Skeletal muscle tissue (tissue), 4 donors: ENCODE results near the gene TCEA3. TPM values are rescaled to one million over a fixed set of nuclear protein-coding genes. Genes with fewer than 3 reads are reported as not detected.

Experiments used
- H3K27ac ChIP-seq: one replicate; pipeline ENCODE4 v1.7.0; 2013; ENCODE audit warnings: mild to moderate bottlenecking, low read depth, low read length, inconsistent platforms
- H3K27me3 ChIP-seq, 3 donors: one replicate each; pipeline ENCODE4 v1.7.0; 2013; ENCODE audit warnings: low read length in 3 of 3; ENCODE audit not compliant: control insufficient read depth in 3 of 3, insufficient read depth in 3 of 3
- H3K36me3 ChIP-seq, 3 donors: one replicate each; pipeline ENCODE4 v1.7.0; 2013; ENCODE audit warnings: low read length in 3 of 3; ENCODE audit not compliant: control insufficient read depth in 3 of 3, insufficient read depth in 3 of 3
- H3K4me1 ChIP-seq, 3 donors: one replicate each; pipeline ENCODE4 v1.7.0; 2013; ENCODE audit warnings: low read length in 3 of 3, mild to moderate bottlenecking in 3 of 3; ENCODE audit not compliant: control insufficient read depth in 3 of 3, insufficient read depth in 3 of 3
- H3K4me3 ChIP-seq, 3 donors: one replicate each; pipeline ENCODE4 v1.7.0; 2013; ENCODE audit warnings: low read length in 3 of 3
- H3K9ac ChIP-seq, 3 donors: one replicate each; pipeline ENCODE4 v1.7.0; 2013; ENCODE audit warnings: low read length in 3 of 3, mild to moderate bottlenecking in 3 of 3, moderate library complexity in 2 of 3, low read depth in 1 of 3
- H3K9me3 ChIP-seq, 3 donors: one replicate each; pipeline ENCODE4 v1.7.0; 2013; ENCODE audit warnings: low read length in 3 of 3; ENCODE audit not compliant: control insufficient read depth in 3 of 3
- total RNA-seq: library from RNA; depleted of rRNA; stranded (reverse); fragments of >200 nt; gene quantifications from one replicate; pipeline ENCODE4 v1.2.3, GENCODE V29; 2014
- donor health status: Osteomylitis.

The TCEA3 gene
- total RNA-seq, 1 donor from 2014 or later, result 314 TPM

DNA sequence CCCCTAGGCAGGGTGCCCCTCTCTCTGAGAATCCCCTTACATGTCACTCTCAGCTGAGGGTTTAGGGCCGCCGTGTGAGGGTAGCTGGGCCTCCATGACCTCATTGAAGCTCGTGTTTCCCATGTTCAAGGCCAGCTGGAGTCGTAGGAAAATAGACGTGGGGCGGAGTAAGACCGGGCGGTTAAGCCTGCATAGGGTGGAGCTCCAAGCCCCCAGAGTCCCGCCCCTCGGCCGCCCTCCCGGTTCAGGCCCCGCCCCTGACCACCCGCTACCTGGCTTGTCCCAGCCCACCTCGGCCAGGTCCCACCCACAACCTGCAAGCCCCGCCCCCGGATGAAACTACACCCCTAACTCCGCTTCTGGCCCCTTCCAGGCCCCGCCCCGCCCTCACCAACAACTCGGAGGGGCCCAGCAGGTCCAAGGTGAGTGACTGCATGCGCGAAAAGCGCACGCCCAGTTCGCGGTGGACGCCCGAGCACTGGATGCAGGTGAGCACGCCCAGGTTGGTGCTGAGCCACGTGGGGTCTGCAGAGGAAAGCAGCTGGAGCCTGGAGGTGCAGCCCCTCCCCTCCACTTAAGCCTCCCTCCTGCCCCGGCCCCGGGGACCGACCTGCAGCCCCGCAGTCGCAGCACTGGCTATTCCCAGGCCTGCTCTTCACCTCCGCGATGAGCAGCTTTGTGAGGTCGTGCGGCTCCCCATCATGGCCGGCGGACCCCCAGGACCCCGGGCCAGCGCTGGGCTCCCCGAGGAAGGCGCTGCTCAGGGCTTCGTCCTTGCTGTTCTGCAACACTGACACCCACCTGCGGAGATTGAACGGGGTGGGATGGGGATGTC, 12.2 kb upstream of the TCEA3 start:
- H3K36me3 ChIP-seq, result peaks cover 48 to 64% (median 62%) of the 10 kb centered on the region in 3 donors
- no peaks in the 10 kb centered on the region for H3K9me3 ChIP-seq
- H3K27me3 ChIP-seq, result no peaks in the 10 kb centered on the region
- peaks cover 0 to 3% (median 3%) of the 10 kb centered on the region in 3 donors for H3K4me1 ChIP-seq
- peak overlapping the region; percentile 25 for H3K27ac ChIP-seq
- H3K9ac ChIP-seq, result no peak overlapping the region
- no peak overlapping the region for H3K4me3 ChIP-seq

DNA sequence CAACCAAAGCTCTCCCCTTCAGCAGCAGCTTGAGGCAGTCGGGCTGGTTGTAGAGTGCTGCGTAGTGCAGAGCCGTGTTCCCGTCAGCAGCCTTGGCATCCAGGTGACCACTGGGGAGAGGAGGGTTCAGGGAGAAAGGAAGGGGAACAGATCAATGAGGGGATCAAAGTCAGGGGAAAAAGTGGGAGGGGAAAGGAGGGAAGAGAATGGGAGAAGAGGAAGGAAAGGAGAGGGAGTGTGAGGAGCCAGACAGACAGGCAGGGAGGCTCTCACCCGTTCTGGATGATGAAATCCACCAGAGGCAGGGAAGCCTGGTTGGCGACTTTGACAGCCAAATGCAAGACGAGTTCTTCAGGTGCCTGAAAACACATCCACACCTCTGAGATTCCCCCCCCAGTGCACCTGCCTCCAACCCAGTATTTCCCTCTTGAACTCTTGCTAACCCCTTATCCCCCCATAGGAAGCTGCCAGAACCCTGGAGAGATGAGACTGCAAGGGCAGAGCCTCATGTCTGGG, 9.8 kb upstream of the TCEA3 start:
- Histone ChIP-seq H3K27ac (no peak overlapping the region), H3K27me3 (no peaks in the 10 kb centered on the region)

DNA sequence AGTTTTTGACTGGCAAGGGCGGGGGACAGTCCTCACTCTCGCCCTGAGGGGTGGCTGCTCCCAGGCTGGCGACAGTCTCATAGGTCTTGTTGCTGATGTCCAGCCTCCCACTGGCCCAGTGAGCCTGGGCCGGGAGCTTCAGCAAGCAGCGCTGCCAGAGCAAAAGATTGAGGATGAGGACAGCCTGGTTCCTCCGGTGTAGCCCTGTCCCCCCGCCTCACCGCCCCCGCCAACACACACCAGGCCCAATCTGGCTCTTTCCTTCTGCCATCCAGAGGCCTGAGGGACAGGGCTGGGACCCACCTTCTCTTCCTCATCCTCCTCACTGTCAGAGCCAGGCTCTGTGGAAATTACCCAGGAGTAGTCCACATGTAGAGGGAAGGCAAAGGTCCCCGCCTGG, 8.6 kb upstream of the TCEA3 start:
- H3K27ac ChIP-seq, result no peak overlapping the region
- H3K9ac ChIP-seq, result no peak overlapping the region
- H3K9me3 ChIP-seq, result no peaks in the 10 kb centered on the region
- H3K4me1 ChIP-seq, result peaks cover 0 to 7% (median 3%) of the 10 kb centered on the region in 3 donors
- H3K27me3 ChIP-seq, result no peaks in the 10 kb centered on the region
- H3K36me3 ChIP-seq, result peaks cover 53 to 72% (median 68%) of the 10 kb centered on the region in 3 donors
- H3K4me3 ChIP-seq, result no peak overlapping the region

More for the DNA sequence above, 9.8 kb upstream of the TCEA3 start:
- H3K4me1 ChIP-seq, result peaks cover 0 to 3% (median 3%) of the 10 kb centered on the region in 3 donors
- H3K9me3 ChIP-seq, result no peaks in the 10 kb centered on the region
- H3K36me3 ChIP-seq, result peaks cover 58 to 73% (median 73%) of the 10 kb centered on the region in 3 donors
- H3K4me3 ChIP-seq, result no peak overlapping the region
- no peak overlapping the region for H3K9ac ChIP-seq

DNA sequence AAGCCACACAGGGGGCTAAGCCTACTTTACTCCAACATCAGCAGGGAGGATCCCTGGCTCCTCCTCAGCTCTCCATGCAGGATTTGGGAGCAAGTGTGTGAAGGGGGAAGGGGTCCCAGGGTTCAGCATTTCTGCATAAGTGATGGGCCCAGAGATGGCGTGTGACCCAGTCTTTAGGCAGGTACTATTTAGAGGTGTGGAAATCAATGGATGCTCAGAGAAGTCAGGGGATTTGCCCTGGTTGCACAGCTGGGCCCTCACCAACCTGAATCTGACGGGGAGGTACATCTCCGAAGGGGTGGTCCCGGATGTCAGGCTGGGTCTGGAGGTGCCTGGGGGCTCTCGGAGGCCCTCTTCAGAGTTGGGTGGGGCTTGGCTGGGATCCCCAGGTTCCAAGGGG, 6.9 kb upstream of the TCEA3 start:
- H3K4me1 ChIP-seq, result peaks cover 2 to 12% (median 4%) of the 10 kb centered on the region in 3 donors
- H3K27ac ChIP-seq, result no peak overlapping the region
- no peaks in the 10 kb centered on the region for H3K9me3 ChIP-seq
- no peaks in the 10 kb centered on the region for H3K27me3 ChIP-seq
- no peak overlapping the region for H3K4me3 ChIP-seq
- H3K36me3 ChIP-seq, result peaks cover 45 to 73% (median 68%) of the 10 kb centered on the region in 3 donors
- no peak overlapping the region for H3K9ac ChIP-seq

DNA sequence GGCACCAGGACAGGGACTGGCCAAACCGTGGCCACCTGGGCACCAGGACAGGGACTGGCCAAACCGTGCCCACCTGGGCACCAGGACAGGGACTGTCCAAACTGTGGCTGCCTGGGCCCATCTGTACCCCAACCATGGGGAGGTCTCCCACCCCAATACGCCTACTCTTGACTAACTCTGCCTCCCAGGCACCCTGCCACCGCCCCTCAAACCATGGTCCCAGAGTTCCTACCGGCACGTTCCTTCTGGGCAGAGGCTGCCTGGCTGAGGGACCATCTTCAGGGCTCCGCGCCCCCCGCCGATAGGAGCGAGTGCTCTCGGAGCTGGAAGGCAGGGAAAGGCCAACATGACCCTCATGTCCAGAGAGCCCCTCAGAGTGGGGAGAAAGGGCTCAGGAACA, 6.3 kb upstream of the TCEA3 start:
- peaks cover 4 to 15% (median 7%) of the 10 kb centered on the region in 3 donors for H3K4me1 ChIP-seq
- no peaks in the 10 kb centered on the region for H3K9me3 ChIP-seq
- H3K9ac ChIP-seq, result no peak overlapping the region
- no peaks in the 10 kb centered on the region for H3K27me3 ChIP-seq
- no peak overlapping the region for H3K4me3 ChIP-seq
- no peak overlapping the region for H3K27ac ChIP-seq
- H3K36me3 ChIP-seq, result peaks cover 45 to 72% (median 66%) of the 10 kb centered on the region in 3 donors

DNA sequence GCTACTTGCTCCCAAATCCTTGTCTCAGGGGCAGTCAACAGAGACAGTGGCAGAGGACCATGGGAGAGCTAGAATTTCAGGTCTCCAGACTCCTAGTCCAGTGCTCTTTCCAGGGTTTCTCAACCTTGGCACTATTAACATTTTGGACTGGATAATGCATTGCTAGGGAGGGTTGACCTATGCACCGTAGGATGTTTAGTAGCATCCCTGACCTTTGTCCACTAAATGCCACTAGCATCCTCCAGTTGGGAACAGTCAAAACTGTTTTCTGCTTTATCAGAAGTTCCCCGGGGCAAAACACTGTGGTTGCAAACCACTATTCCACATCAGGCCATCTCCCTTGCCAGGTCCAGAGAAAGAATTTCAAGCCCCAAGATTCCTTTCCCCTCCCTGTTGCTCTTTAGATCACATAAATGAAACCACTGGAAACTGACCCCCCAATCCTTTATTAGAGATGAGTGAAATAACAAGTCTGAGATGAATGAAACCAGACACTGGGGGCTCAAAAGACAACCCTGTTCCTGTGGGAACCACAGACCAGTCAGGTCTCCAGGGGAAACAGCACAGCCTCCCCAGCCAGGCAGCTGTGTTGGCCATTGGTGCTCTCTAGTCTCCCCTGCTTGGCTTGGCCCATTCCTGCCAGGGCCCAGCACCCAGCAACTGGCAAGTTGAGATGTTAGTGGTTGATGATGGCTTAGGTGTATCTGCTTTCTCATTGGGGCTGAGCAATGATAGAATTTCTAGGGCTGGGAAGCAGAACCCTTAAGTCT, 3.8 kb upstream of the TCEA3 start:
- Histone ChIP-seq H3K27me3 (no peaks in the 10 kb centered on the region), H3K27ac (no peak overlapping the region), H3K9ac (no peak overlapping the region), H3K9me3 (no peaks in the 10 kb centered on the region), H3K4me1 (peaks cover 8 to 34% (median 15%) of the 10 kb centered on the region in 3 donors), H3K4me3 (no peak overlapping the region), H3K36me3 (peaks cover 32 to 50% (median 46%) of the 10 kb centered on the region in 3 donors)

DNA sequence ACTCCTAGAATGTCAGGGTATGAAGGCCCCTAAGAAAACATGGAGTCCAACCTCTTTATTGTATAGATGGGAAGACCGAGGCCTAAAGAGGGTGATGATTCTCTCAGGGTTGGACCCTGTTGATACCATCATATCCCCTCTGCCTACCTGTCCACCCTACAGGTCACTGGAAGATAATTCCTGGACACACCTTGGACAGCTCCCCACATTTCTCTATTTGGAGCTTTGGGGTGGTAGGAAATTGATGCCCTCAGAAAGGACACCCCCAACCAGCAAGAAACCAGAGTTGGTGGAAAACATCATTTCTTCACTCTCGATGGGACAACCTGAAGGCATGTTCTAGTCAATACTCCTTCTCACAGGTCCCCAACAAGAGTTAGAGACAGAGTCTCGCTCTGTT, 3.0 kb upstream of the TCEA3 start:
- H3K4me1 ChIP-seq, result peaks cover 15 to 42% (median 23%) of the 10 kb centered on the region in 3 donors
- H3K4me3 ChIP-seq, result no peak overlapping the region
- no peak overlapping the region for H3K27ac ChIP-seq
- H3K36me3 ChIP-seq, result peaks cover 25 to 42% (median 39%) of the 10 kb centered on the region in 3 donors
- H3K9me3 ChIP-seq, result no peaks in the 10 kb centered on the region
- H3K27me3 ChIP-seq, result no peaks in the 10 kb centered on the region
- no peak overlapping the region for H3K9ac ChIP-seq

DNA sequence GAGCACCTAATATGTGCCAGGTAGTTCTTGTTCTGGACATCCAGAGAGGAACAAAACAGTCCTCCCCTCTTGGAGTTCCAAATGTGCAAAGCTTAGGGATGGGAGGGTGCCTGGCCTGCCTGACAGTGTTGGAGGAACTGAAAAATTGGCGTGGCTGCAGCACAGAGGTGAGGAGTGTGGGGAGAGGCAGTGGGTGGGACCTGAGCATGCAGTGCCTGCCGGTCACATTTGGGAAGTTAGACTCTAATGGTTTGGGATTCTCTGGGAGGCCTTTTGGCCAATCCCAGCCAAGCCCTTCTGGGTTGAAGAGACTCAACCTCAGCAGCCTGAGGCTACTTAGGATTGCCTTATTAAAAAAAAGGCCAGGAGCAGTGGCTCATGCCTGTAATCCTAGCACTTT, 2.3 kb upstream of the TCEA3 start:
- H3K27ac ChIP-seq, result no peak overlapping the region

DNA sequence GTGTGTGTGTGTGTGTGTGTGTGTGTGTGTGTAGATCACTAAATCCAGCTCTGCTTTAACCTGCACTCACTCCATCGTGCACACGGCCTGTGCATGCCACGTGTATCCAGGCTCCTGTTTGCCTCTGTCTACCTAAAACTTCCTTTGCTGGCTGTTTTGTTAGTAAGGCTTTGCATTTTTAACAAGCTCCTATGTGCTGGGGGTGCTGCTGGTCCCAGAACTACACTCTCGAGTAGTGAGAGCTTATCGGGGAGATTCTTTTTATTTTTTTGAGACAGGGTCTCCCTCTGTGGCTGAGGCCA, 596 bp upstream of the TCEA3 start:
- Histone ChIP-seq H3K9ac (peak overlapping the region; percentile 83 to 95 (median 85)), H3K4me1 (peaks cover 37 to 66% (median 46%) of the 10 kb centered on the region in 3 donors), H3K9me3 (no peaks in the 10 kb centered on the region), H3K27me3 (no peaks in the 10 kb centered on the region), H3K36me3 (peaks cover 8 to 30% (median 19%) of the 10 kb centered on the region in 3 donors), H3K27ac (peak overlapping the region; percentile 83), H3K4me3 (peak overlapping the region; percentile 77 to 86 (median 80))

More for the DNA sequence above, 2.3 kb upstream of the TCEA3 start:
- H3K9ac ChIP-seq, result no peak overlapping the region
- no peaks in the 10 kb centered on the region for H3K9me3 ChIP-seq
- H3K4me1 ChIP-seq, result peaks cover 23 to 49% (median 30%) of the 10 kb centered on the region in 3 donors
- peak overlapping the region in 1 of 3 donors; percentile 16 for H3K4me3 ChIP-seq
- no peaks in the 10 kb centered on the region for H3K27me3 ChIP-seq
- peaks cover 21 to 42% (median 33%) of the 10 kb centered on the region in 3 donors for H3K36me3 ChIP-seq
